Stimulated activated CD4-positive, alpha-beta T cell treated with anti-CD3 and anti-CD28 coated beads, Interleukin-4, amount 100 ng/mL, for 1 hour (primary cell): Measurements from ENCODE around the gene ACKR1.

ENCODE experiments used
- DNase-seq: peaks from one replicate; pipeline ENCODE4 v3.0.0-alpha.2; 2020

Gene ACKR1

GRCh38 chr1:159223004-159223403 lies 18.3 kb downstream of the ACKR1 start:
- DNase-seq: no peak

- no peak for DNase-seq
Measured at GRCh38 chr1:159228554-159228953, 23.9 kb downstream of the ACKR1 start.

- DNase-seq: no peak
Measured at GRCh38 chr1:159229260-159229885, 24.7 kb downstream of the ACKR1 start.

GRCh38 chr1:159229896-159230295 lies 25.2 kb downstream of the ACKR1 start:
- no peak for DNase-seq

- DNase-seq: no peak
Measured at GRCh38 chr1:159239551-159240220, 35.0 kb downstream of the ACKR1 start.

GRCh38 chr1:159247266-159247665 lies 42.6 kb downstream of the ACKR1 start:
- no peak for DNase-seq

- DNase-seq: no peak
Measured at GRCh38 chr1:159248311-159248710, 43.6 kb downstream of the ACKR1 start.

GRCh38 chr1:159250638-159251216 lies 46.1 kb downstream of the ACKR1 start:
- no peak for DNase-seq
